Neuronal stem cell (in vitro differentiated cells): ENCODE measurements around the gene NRCAM.
A peak's percentile ranks its signal among the peaks of the same experiment; 100 is the strongest.

Experiments
- DNase-seq: peaks from one replicate; pipeline ENCODE4 v3.0.0-alpha.2; 2013; ENCODE audit warnings: low spot score
- H2AFZ ChIP-seq: one replicate; pipeline ENCODE4 v1.6.1; 2013; ENCODE audit warnings: mild to moderate bottlenecking, low read length, inconsistent platforms
- H2AK5ac ChIP-seq: 2 replicates; pipeline ENCODE4 v1.6.1; 2013; ENCODE audit warnings: low read depth, mild to moderate bottlenecking, inconsistent platforms, low read length, moderate library complexity, mixed read lengths
- H2BK120ac ChIP-seq: 2 replicates; pipeline ENCODE4 v1.6.1; 2013; ENCODE audit warnings: low read depth, mild to moderate bottlenecking, inconsistent platforms, low read length, moderate library complexity, mixed read lengths
- H2BK12ac ChIP-seq: one replicate; pipeline ENCODE4 v1.6.1; 2013; ENCODE audit warnings: low read length, inconsistent platforms
- H2BK15ac ChIP-seq: 2 replicates; pipeline ENCODE4 v1.6.1; 2013; ENCODE audit warnings: mild to moderate bottlenecking, low read length, inconsistent platforms, mixed read lengths
- H2BK5ac ChIP-seq: one replicate; pipeline ENCODE4 v1.6.1; 2013; ENCODE audit warnings: inconsistent platforms, mild to moderate bottlenecking, low read length, moderate library complexity
- H3K14ac ChIP-seq: one replicate; pipeline ENCODE4 v1.6.1; 2013; ENCODE audit warnings: low read length, inconsistent platforms
- H3K18ac ChIP-seq: 2 replicates; pipeline ENCODE4 v1.6.1; 2013; ENCODE audit warnings: low read length, inconsistent platforms
- H3K23ac ChIP-seq: 2 replicates; pipeline ENCODE4 v1.6.1; 2013; ENCODE audit warnings: low read depth, mild to moderate bottlenecking, mixed read lengths, low read length, inconsistent platforms; ENCODE audit not compliant: poor library complexity
- H3K27ac ChIP-seq: replicated peaks from 3 replicates; pipeline ENCODE4 v1.5.1; 2013; ENCODE audit warnings: low read length, inconsistent platforms
- H3K27me3 ChIP-seq, 3 experiments: 2 replicates each; pipeline ENCODE4 v1.6.1; 2013; ENCODE audit warnings: low read length in 3 of 3, mild to moderate bottlenecking in 2 of 3, inconsistent platforms in 1 of 3, low read depth in 1 of 3, mixed read lengths in 1 of 3, moderate library complexity in 1 of 3; ENCODE audit not compliant: control insufficient read depth in 3 of 3, insufficient read depth in 3 of 3
- H3K36me3 ChIP-seq, 2 donors: replicated peaks in 1 of 2; 2 replicates each; pipeline ENCODE4 v1.6.1; 2013; ENCODE audit warnings: low read length in 2 of 2; ENCODE audit not compliant: control insufficient read depth in 2 of 2, insufficient read depth in 2 of 2
- H3K4ac ChIP-seq: 2 replicates; pipeline ENCODE4 v1.6.1; 2013; ENCODE audit warnings: inconsistent platforms, mild to moderate bottlenecking, low read length, moderate library complexity
- H3K4me1 ChIP-seq, 2 donors: 1 replicate in 1 of 2; 2 replicates in 1 of 2; pipeline ENCODE4 v1.6.1; 2013; ENCODE audit warnings: low read length in 2 of 2, low read depth in 1 of 2; ENCODE audit not compliant: control insufficient read depth in 2 of 2, insufficient read depth in 1 of 2
- H3K4me2 ChIP-seq: one replicate; pipeline ENCODE4 v1.6.1; 2013; ENCODE audit warnings: mild to moderate bottlenecking, low read length, inconsistent platforms; ENCODE audit not compliant: insufficient read depth, poor library complexity, severe bottlenecking
- H3K4me3 ChIP-seq, 2 donors: 2 replicates each; pipeline ENCODE4 v1.5.1; 2013; ENCODE audit warnings: low read length in 2 of 2, mild to moderate bottlenecking in 2 of 2, inconsistent platforms in 1 of 2, moderate library complexity in 1 of 2
- H3K79me1 ChIP-seq: one replicate; pipeline ENCODE4 v1.6.1; 2013; ENCODE audit warnings: low read depth, mild to moderate bottlenecking, inconsistent platforms, low read length, moderate library complexity
- H3K9ac ChIP-seq: one replicate; pipeline ENCODE4 v1.6.1; 2013; ENCODE audit warnings: mild to moderate bottlenecking, low read depth, low read length, inconsistent platforms; ENCODE audit not compliant: poor library complexity
- H3K9me3 ChIP-seq, 2 donors: replicated peaks in 1 of 2; 2 replicates each; pipeline versions ENCODE3 to v1.6.1; 2013; ENCODE audit warnings: low read length in 2 of 2, mild to moderate bottlenecking in 2 of 2, inconsistent platforms in 1 of 2, low read depth in 1 of 2, mixed read lengths in 1 of 2, moderate library complexity in 1 of 2; ENCODE audit not compliant: control insufficient read depth in 2 of 2, insufficient read depth in 1 of 2
- H4K8ac ChIP-seq: one replicate; pipeline ENCODE4 v1.6.1; 2013; ENCODE audit warnings: low read depth, mild to moderate bottlenecking, inconsistent platforms, low read length, moderate library complexity
- H4K91ac ChIP-seq: one replicate; pipeline ENCODE4 v1.6.1; 2013; ENCODE audit warnings: low read length, low read depth, mild to moderate bottlenecking, inconsistent platforms; ENCODE audit not compliant: poor library complexity
- WGBS, 2 donors: extraction: QIAGEN DNeasy Blood & Tissue Kit; methylation state at CpG; one replicate each; pipeline ENCODE4 v1.1.7; 2013; ENCODE audit warnings: missing lambda C conversion rate in 2 of 2, mixed read lengths in 1 of 2; ENCODE audit not compliant: insufficient read length in 2 of 2, insufficient replicate concordance in 1 of 2; ENCODE audit errors: extremely low coverage in 2 of 2; 5-methylcytosine and 5-hydroxymethylcytosine counted together

Gene NRCAM

DNA sequence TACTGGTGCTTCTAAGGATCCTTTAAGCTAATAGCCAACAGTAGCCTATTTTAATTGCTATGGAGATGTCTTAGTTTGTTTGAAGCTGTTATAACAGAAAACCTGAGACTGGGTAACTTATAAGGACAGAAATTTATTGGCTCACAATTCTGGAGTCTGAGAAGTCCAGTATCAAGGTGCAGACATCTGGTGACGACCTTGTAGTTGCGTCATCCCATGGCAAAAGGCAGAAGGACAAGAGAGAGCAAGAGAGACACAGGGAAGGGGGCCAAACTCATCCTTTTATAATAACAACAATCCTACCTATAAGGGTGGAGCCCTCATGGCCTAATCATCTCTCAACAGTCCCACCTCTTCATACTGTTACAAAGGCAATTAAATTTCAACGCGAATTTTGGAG lies 39.1 kb downstream of the NRCAM start:
- no peak overlapping the region for H3K23ac ChIP-seq
- no peak overlapping the region for H3K4ac ChIP-seq
- H2BK120ac ChIP-seq = no peak overlapping the region
- H3K4me2 ChIP-seq = no peak overlapping the region
- H2BK12ac ChIP-seq = no peak overlapping the region
- peaks cover 19 to 24% of the 10 kb centered on the region in 2 donors for H3K4me1 ChIP-seq
- no peak overlapping the region for H3K9ac ChIP-seq
- no peak overlapping the region for H2BK5ac ChIP-seq
- no peak overlapping the region for H3K14ac ChIP-seq
- no peaks in the 10 kb centered on the region for H3K36me3 ChIP-seq
- no peaks in the 10 kb centered on the region for H3K9me3 ChIP-seq
- WGBS, 2 donors = no CpG with 5 or more reads among the region's 4 CpGs
- H3K4me3 ChIP-seq = no peak overlapping the region
- no peak for DNase-seq
- H4K8ac ChIP-seq = no peak overlapping the region
- H2BK15ac ChIP-seq = no peak overlapping the region
- H2AFZ ChIP-seq = no peak overlapping the region
- no peaks in the 10 kb centered on the region for H3K79me1 ChIP-seq
- H3K27ac ChIP-seq = no peak overlapping the region
- H2AK5ac ChIP-seq = no peak overlapping the region
- no peaks in the 10 kb centered on the region for H3K27me3 ChIP-seq
- H4K91ac ChIP-seq = no peak overlapping the region
- H3K18ac ChIP-seq = no peak overlapping the region

DNA sequence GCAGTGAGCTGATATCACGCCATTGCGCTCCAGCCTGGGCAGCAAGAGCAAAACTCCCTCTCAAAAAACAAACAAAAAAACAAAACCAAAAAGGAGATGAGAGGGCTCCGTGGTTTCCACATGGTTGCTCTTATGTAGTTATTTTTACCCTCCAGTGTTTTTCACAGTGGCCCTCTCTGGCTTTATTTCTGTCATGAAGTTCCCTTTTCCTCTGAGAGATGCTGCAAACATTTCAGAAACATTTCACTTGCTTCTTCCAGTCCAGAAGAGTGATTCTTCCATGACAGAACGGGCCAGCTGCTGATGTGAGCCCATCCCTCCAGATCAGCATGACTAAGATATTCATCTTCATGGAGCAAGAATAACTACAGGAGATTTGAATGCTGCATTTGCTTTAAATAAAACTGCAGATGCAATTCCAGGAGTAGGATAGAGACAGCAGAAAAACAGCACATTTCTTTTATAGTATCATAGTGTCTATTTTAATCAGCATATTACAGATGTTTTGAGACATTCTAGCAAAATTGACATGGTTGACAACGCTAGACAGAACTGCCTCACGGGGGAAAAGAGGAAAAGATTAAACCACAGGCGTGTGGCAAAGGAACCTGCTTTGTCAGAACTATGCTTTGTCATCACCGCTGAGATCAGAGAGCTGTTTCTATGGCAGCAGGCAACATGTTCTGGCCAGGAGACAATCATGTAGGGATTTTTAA lies 40.3 kb downstream of the NRCAM start:
- no peak overlapping the region for H4K8ac ChIP-seq
- H2BK12ac ChIP-seq = no peak overlapping the region
- H3K9me3 ChIP-seq = no peaks in the 10 kb centered on the region
- H3K4ac ChIP-seq = no peak overlapping the region
- H2BK5ac ChIP-seq = no peak overlapping the region
- H3K27ac ChIP-seq = peak overlapping the region; percentile 49
- no peak overlapping the region for H3K4me3 ChIP-seq
- no peak overlapping the region for H3K4me2 ChIP-seq
- no peaks in the 10 kb centered on the region for H3K27me3 ChIP-seq
- H3K4me1 ChIP-seq = peaks cover 19 to 21% of the 10 kb centered on the region in 2 donors
- no peak overlapping the region for H3K9ac ChIP-seq
- no peaks in the 10 kb centered on the region for H3K36me3 ChIP-seq
- no CpG with 5 or more reads among the region's 8 CpGs for whole genome bisulfite sequencing, 2 donors
- no peak overlapping the region for H2BK120ac ChIP-seq
- no peak overlapping the region for H2AK5ac ChIP-seq
- H2BK15ac ChIP-seq = no peak overlapping the region
- no peak for DNase-seq
- H3K14ac ChIP-seq = no peak overlapping the region
- H3K79me1 ChIP-seq = no peaks in the 10 kb centered on the region
- H3K18ac ChIP-seq = no peak overlapping the region
- H2AFZ ChIP-seq = peak overlapping the region; percentile 60
- H3K23ac ChIP-seq = no peak overlapping the region
- no peak overlapping the region for H4K91ac ChIP-seq

DNA sequence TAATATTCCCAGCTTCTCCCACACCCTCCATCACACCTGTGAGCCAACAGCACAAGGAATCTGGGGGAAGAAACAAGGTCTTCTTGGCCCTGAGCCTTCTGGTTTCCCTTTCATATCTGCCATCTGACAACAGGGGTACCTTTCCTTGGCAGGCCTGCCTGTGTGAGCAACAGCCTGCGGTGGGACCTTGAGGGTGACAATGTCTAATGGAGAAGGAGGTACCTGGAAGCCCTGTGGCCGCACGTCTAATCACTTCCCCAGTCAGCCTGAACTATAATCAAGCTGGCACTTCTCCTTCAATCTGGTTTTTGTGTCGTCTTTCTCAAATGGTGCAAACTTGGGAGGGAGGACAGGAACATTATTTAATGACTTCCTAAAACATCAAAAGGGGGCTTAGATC lies 41.2 kb downstream of the NRCAM start:
- Histone ChIP-seq H3K27me3 (no peaks in the 10 kb centered on the region), H2BK12ac (peak overlapping the region; percentile 76), H3K14ac (no peak overlapping the region), H2AK5ac (no peak overlapping the region), H3K9ac (no peak overlapping the region), H3K18ac (peak overlapping the region; percentile 5), H2BK15ac (no peak overlapping the region), H2BK120ac (no peak overlapping the region), H2AFZ (no peak overlapping the region), H2BK5ac (no peak overlapping the region), H3K4ac (no peak overlapping the region), H3K79me1 (no peaks in the 10 kb centered on the region), H3K36me3 (no peaks in the 10 kb centered on the region), H3K9me3 (no peaks in the 10 kb centered on the region), H4K8ac (no peak overlapping the region), H3K4me2 (no peak overlapping the region), H3K23ac (no peak overlapping the region), H4K91ac (no peak overlapping the region), H3K4me3 (no peak overlapping the region), H3K27ac (no peak overlapping the region), H3K4me1 (peaks cover 16 to 21% of the 10 kb centered on the region in 2 donors)
- DNase-seq = no peak
- no CpG with 5 or more reads among the region's 4 CpGs for WGBS, 2 donors

DNA sequence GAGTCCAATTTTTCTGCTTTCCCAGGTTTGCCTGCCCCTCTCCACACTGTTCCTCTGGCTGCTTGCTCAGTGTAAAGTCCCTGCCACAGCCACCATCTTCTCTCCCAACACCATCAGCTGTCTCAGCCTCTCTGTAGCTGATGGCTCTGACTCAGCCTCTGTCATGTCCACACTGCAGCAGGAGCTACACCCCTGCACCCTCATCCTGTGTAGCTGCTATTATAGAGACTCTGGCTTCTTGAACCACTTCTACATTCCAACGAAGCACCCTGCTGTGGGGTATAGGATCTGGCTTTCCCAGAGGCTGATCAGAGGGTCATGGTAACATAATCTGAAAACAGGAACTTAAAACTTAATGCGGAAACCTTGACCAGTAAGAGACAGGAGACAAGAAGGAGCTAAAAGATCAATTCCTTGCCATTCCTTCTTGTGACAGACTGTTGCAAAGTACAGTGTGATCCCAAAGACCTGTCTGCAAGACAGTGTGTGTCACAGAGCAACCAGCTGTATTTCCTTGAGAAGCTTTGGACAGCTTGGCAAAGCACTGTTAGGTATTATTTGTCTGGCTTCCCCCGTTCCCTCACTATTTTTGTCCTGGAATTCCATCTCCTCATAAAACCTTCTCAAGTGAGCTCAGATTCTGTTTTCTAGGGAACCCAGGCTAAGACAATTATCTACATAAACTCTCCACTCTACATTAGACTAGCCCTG lies 42.3 kb downstream of the NRCAM start:
- H2BK5ac ChIP-seq = no peak overlapping the region
- H3K27me3 ChIP-seq = no peaks in the 10 kb centered on the region
- H2BK15ac ChIP-seq = no peak overlapping the region
- H3K9ac ChIP-seq = no peak overlapping the region
- H4K91ac ChIP-seq = no peak overlapping the region
- H3K18ac ChIP-seq = peak overlapping the region; percentile 39
- H2BK120ac ChIP-seq = no peak overlapping the region
- no peaks in the 10 kb centered on the region for H3K79me1 ChIP-seq
- H2AK5ac ChIP-seq = no peak overlapping the region
- no peak overlapping the region for H2BK12ac ChIP-seq
- no peak overlapping the region for H4K8ac ChIP-seq
- H3K14ac ChIP-seq = no peak overlapping the region
- peak overlapping the region; percentile 18 for H2AFZ ChIP-seq
- H3K23ac ChIP-seq = no peak overlapping the region
- peak overlapping the region; percentile 62 for H3K27ac ChIP-seq
- no peaks in the 10 kb centered on the region for H3K9me3 ChIP-seq
- no peak overlapping the region for H3K4me3 ChIP-seq
- peak overlapping the region; percentile 26 for H3K4me2 ChIP-seq
- no CpG with 5 or more reads among the region's 3 CpGs for WGBS, 2 donors
- H3K36me3 ChIP-seq = no peaks in the 10 kb centered on the region
- DNase-seq = peak; percentile 41
- peaks cover 16 to 25% of the 10 kb centered on the region in 2 donors for H3K4me1 ChIP-seq
- H3K4ac ChIP-seq = no peak overlapping the region
